Mucosa of descending colon (tissue), 3 donors: ENCODE data around the gene PRKCZ. TPM values are rescaled to one million over a fixed set of nuclear protein-coding genes. Genes with fewer than 3 reads are reported as not detected.

ENCODE experiments used
- ATAC-seq: fragments of 200-7000 bp; cut with Tn5 transposase; one replicate; pipeline ENCODE4 v1.9.1; 2020; ENCODE audit warnings: mild to moderate bottlenecking, moderate library complexity
- DNase-seq, 3 donors: peaks; one replicate each; pipeline ENCODE4 v3.0.0-alpha.2; 2020
- H3K36me3 ChIP-seq: fragments of 200-600 bp; one replicate; pipeline ENCODE4 v1.8.0; 2021; ENCODE audit warnings: low read depth, mild to moderate bottlenecking
- H3K4me1 ChIP-seq: fragments of 200-600 bp; one replicate; pipeline ENCODE4 v1.8.0; 2021; ENCODE audit warnings: low read depth, mild to moderate bottlenecking
- H3K4me3 ChIP-seq: fragments of 200-600 bp; one replicate; pipeline ENCODE4 v1.8.0; 2021; ENCODE audit warnings: mild to moderate bottlenecking
- H3K9me3 ChIP-seq: fragments of 200-600 bp; one replicate; pipeline ENCODE4 v1.8.0; 2021; ENCODE audit warnings: mild to moderate bottlenecking
- CTCF ChIP-seq: fragments of 200-600 bp; IDR thresholded peaks from one replicate; pipeline ENCODE4 v1.8.0; 2022; ENCODE audit warnings: antibody characterized with exemption, mild to moderate bottlenecking
- intact Hi-C, 2 donors: fragments of 100-400 bp; cut with DNase I in 1 of 2; cut with micrococcal nuclease in 1 of 2; formaldehyde crosslinking; loops; one replicate each; pipeline versions ENCODE4 v1.11.0 to v1.11.1; 2022; cut with DNase I, micrococcal nuclease
- total RNA-seq, 3 donors: library from RNA; stranded (reverse); fragmentation: NEBNext Ultra II Directional in 2 of 3; extraction: Animal tissue kit (Norgen Biotek cat#: 25700) in 2 of 3; gene quantifications; one replicate each; pipeline versions ENCODE4 v1.2.1 to v1.2.4, GENCODE V29; 2021 to 2023
- donor health status: DM: no; HTN: no; CAD: no; lungs with moderate emphysema.
- donor health status: DM: no; HTN: no; CAD: no.
- donor health status: DM: no; HTN: yes; CAD: no.

Gene PRKCZ
- total RNA-seq, 3 donors from 2014 or later = 38.9 to 80.2 (median 53.7) TPM

DNA sequence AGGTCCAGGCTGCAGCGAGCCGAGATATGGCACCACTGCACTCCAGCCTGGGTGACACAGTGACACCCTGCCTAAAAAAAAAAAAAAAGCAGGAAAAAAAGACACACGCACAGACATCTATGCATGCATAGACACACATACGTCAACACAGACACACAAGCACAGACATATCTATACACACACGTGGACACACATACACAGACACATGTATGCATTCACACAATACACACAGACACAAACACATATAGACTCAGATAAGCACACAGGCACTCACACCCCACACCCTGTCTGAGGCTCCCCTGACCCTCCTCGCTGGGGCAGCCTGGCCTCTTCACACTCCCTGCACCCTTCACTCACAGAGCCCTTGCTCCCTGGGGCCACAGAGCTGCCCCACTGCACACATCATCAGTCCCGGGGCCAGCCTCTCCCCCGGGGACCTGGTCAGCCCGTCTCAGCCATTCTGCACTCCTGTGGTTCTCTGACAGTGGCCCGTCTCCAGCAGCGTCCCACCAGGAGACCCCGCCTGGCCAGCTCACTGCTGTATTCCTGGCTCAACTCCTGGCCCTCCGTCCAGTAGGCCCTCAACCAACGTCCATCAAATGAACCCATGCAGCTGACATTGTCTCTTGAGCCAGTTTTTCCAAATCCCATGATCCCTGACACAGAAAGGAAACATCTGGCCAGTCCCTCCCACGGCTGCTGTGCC is 4.6 kb upstream of the PRKCZ start:
- no peak overlapping the region for H3K4me3 ChIP-seq
- TF ChIP-seq CTCF = no peak
- intact Hi-C loops = loop anchor here (10.0 kb wide), 1 partner anchor 101 kb away; no protein-coding TSS in a partner anchor
- peaks cover 42% of the 10 kb centered on the region for H3K4me1 ChIP-seq
- DNase-seq = peak in 1 of 3 donors; percentile 26
- H3K36me3 ChIP-seq = no peaks in the 10 kb centered on the region
- H3K9me3 ChIP-seq = no peaks in the 10 kb centered on the region
- ATAC-seq = no peak

DNA sequence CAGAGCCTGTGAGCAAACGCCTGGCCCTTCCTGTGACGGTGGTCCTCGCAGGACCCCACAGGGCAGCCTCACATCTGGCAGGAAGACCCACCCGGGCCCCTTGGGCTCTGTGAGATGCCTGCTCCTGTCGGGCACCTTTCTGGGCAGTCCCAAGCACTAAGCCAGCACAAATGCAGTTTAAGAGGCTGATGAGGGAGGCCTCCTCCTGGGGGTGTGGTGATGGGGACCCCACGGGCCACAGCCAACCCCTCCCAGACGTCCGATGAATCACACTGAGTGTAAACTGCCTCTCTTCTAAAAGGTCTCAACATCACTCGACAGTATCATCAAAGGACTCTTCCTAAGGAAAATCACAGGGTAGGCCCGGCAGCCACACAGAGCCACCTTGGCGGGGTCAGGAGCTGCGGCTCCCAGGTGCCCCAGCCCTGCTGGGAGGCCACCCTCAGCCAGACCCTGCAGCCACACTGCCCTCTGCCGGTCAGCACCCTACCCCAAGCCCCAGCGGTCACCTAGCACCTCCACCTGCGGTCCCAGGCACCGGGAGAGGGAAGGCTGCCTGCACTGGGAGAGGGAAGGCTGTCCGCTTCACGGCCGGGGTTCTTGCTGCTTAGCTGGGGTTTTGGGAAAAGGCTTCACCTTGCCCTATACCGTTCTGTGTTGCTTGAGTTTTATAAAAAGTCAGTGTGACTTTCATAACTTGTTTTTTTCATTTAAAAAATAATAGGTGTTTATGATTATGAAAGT is 3.9 kb upstream of the PRKCZ start:
- intact Hi-C loops = loop anchor here (10.0 kb wide), 1 partner anchor 102 kb away; no protein-coding TSS in a partner anchor
- no peaks in the 10 kb centered on the region for H3K36me3 ChIP-seq
- no peak overlapping the region for H3K4me3 ChIP-seq
- no peaks in the 10 kb centered on the region for H3K9me3 ChIP-seq
- DNase-seq = peak; percentile 85 to 92 (median 91)
- peaks cover 46% of the 10 kb centered on the region for H3K4me1 ChIP-seq
- peak; percentile 53 for ATAC-seq
- peak; percentile 78 for TF ChIP-seq CTCF

- H3K4me3 ChIP-seq = no peak overlapping the region
Observed at GRCh38 chr1:2046953-2047748, 3.1 kb upstream of the PRKCZ start.

DNA sequence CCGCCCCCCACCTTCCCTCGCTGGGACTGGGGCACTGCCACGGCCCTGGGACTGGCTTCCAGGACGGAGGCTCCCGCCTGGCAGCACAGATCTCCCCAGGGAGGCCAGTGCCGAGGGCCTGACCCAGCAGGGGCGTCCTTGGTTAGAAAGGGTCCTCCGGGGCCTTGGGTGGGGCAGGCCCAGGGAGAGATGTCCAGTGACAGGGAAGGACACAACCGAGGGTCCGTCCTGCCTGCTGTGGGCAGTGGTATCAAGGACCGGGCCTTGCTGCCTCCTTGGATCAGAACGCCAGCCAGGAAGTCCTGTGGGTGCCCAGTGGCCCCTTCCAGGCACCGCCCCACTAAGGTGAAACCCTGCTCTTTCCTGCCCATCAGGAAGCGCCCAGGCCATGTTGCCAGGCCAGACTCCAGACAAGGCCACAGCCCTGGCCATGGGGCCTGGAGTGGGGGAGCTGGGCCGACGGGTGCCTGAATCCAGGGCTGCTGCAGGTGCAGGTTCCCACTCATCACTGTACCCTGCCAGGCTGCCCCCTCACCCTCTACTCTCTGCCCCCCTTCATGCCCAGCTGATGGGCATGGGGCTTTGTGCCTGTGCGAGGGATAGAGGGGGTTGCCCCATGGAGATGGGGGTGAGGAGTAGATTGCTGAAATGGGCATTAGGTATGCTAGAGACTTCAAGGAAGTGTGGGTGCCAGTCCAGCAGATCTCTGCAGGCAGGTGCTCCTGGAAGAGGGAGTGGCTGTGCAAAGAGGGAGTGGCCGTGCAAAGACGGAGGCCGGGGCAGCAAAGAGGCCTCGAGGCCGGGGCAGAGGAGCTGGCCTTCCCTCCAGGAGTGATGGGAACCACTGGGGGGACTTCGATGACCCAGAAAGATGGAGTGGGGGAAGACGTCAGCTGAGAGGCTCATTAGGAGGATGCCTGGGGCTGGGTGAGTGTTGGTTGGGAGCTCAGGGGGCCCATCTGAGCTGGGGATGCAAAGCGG is 2.2 kb upstream of the PRKCZ start:
- Histone ChIP-seq H3K36me3 (no peaks in the 10 kb centered on the region), H3K4me1 (peaks cover 50% of the 10 kb centered on the region), H3K9me3 (no peaks in the 10 kb centered on the region), H3K4me3 (no peak overlapping the region)
- intact Hi-C loops = loop anchor here (10.0 kb wide), 1 partner anchor 103 kb away; no protein-coding TSS in a partner anchor
- ATAC-seq (peak; percentile 45), DNase-seq (peak; percentile 70 to 81 (median 80))
- TF ChIP-seq CTCF = no peak

More at GRCh38 chr1:2046953-2047748, 3.1 kb upstream of the PRKCZ start:
- Histone ChIP-seq H3K36me3 (no peaks in the 10 kb centered on the region), H3K4me1 (peaks cover 50% of the 10 kb centered on the region), H3K9me3 (no peaks in the 10 kb centered on the region)
- peak; percentile 70 to 79 (median 76) for DNase-seq
- peak; percentile 27 for ATAC-seq
- no peak for TF ChIP-seq CTCF
- intact Hi-C loops = loop anchor here (10.0 kb wide), 1 partner anchor 102 kb away; no protein-coding TSS in a partner anchor
